ENCODE data around the gene PPP1R9A.

Gene PPP1R9A

GRCh38 chr7:95095259-95095965, 188.0 kb downstream of the PPP1R9A start:
- no peak for DNase-seq (ENCODE audit: low read depth in 4 of 4, low spot score in 1 of 4)

GRCh38 chr7:95095966-95096540, 188.7 kb downstream of the PPP1R9A start:
- DNase-seq (ENCODE audit: low read depth in 4 of 4, low spot score in 1 of 4), result no peak

GRCh38 chr7:95097291-95097690, 189.9 kb downstream of the PPP1R9A start:
- no peak for DNase-seq (ENCODE audit: low read depth in 4 of 4, low spot score in 1 of 4)

GRCh38 chr7:95097851-95098250, 190.5 kb downstream of the PPP1R9A start:
- DNase-seq (ENCODE audit: low read depth in 4 of 4, low spot score in 1 of 4), result no peak

GRCh38 chr7:95099106-95099505, 191.7 kb downstream of the PPP1R9A start:
- DNase-seq (ENCODE audit: low read depth in 4 of 4, low spot score in 1 of 4), result no peak

- no peak for DNase-seq (ENCODE audit: low read depth in 4 of 4, low spot score in 1 of 4)
These were observed 194.0 kb downstream of the PPP1R9A start for GRCh38 chr7:95101422-95101821.

DNA sequence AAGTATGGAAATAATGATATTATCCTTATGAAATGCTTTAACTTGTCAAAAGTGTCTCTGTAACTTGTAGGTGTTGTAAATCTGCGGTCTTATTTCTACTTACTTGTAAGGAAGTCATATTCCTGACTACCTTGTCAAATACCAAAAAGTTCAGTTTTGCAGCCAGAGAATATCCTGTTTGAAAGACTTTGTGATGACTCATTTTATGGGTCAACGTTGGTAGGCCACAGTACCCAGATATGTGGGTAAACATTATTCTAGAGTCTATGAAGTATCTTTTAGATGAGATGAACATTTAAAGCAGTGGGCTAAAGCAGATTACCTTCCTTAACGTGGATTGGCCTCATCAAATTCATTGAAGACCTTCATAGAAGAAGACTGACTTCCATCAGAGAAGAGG, 195.3 kb downstream of the PPP1R9A start:
- DNase-seq (ENCODE audit: low read depth in 4 of 4, low spot score in 1 of 4), result no peak

- no peak for DNase-seq (ENCODE audit: low read depth in 4 of 4, low spot score in 1 of 4)
These were observed 197.3 kb downstream of the PPP1R9A start for GRCh38 chr7:95104739-95105138.

DNA sequence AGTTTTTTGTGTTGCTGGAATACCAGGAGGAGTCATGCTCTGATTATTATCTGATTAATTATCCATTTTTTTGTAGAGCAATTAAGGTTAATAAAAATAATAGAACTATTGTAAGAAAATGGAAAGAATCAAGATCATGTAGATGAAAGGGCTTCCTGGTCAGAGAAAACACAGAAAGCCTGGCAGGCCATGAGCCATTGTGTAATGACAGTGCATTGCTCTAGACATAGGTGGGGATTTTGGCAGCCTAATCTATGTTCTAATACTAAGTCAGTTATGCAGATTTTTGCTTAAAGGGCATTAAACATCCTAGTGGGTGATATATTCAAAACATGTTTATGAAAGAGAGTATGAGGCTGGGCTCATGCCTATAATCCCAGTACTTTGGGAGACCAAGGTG, 198.2 kb downstream of the PPP1R9A start:
- no peak for DNase-seq (ENCODE audit: low read depth in 4 of 4, low spot score in 1 of 4)

DNA sequence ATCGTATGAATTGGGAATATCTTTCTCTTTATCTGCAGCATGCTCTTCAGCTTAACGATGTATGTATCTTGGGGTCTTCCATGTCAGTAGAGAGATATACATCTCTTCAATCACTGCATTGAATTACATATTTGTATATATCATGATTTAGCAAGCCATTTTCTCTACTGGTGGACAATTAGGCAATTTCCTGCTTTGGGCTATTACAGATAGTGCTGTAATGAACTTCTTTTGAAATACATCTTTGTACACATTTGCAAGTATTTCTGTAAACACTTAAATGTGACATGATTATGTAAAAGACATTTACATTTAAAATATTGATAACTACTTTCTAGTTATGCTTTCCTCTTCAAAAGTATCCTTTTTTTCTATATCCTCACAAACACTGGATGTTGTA, 199.0 kb downstream of the PPP1R9A start:
- no peak for DNase-seq (ENCODE audit: low read depth in 4 of 4, low spot score in 1 of 4)

- DNase-seq (ENCODE audit: low read depth in 4 of 4, low spot score in 1 of 4), result no peak
These were observed 203.3 kb downstream of the PPP1R9A start for GRCh38 chr7:95110707-95111106.

- DNase-seq (ENCODE audit: low read depth in 4 of 4, low spot score in 1 of 4), result no peak
These were observed 206.2 kb downstream of the PPP1R9A start for GRCh38 chr7:95113590-95113989.

GRCh38 chr7:95126053-95126709, 218.8 kb downstream of the PPP1R9A start:
- DNase-seq (ENCODE audit: low read depth in 4 of 4, low spot score in 1 of 4), result no peak

DNA sequence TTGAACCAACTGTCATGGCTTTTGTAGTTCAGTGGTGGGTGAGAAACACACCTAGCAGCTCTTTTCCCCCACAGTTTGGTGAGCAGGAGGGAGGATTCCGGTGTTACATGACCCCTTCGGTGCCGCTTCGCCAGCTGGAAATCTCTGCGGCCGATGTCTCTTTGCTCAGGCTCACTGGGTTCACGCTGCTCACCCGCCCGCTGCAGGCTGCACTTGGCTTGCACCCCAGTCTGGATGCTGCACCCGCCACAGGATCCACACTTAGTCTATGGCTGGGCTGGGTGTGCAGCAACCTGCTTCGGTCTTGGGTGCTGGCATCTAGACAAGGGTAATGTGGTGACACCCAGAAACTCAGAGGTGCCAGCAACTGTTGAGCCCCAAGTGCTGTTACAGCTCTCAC, 225.1 kb downstream of the PPP1R9A start:
- DNase-seq (ENCODE audit: low read depth in 4 of 4, low spot score in 1 of 4), result no peak

DNA sequence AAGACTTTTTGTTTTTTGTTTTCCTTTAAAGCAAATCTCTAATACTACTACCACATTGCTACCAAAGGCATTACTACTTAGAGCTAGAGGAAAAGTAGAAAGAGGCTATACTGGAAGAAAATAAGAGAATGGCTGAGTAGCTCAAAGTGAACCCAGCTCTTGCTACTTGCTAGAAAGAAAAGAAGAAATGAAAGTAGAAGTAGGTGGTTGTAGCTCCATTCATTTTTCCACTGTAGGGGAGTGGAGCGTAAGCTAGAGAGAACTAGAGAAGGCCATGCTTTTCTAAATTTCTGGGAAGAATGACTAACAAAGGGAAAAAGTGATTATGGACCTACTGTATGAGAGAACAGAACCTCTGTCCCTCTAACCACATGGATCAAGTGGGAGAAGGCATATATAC, 232.5 kb downstream of the PPP1R9A start:
- no peak for DNase-seq (ENCODE audit: low read depth in 4 of 4, low spot score in 1 of 4)

DNA sequence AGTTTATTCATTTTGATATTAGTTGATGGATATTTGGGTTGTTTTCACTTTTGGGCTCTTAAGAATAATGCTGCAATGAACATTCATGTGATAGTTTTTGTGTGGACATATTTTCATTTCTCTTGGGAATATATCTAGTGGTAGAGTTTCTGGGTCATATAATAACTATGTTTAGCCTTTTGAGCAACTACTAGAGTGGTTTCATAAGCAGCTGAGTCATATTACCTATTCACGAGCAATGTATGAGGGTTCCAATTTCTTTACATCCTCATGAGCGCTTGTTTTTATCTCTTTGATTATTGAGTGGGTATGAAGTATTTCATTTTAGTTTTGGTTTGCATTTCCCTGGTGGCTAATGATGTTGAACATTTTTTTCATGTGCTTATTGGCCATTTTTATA, 234.4 kb downstream of the PPP1R9A start:
- DNase-seq (ENCODE audit: low read depth in 4 of 4, low spot score in 1 of 4), result no peak

DNA sequence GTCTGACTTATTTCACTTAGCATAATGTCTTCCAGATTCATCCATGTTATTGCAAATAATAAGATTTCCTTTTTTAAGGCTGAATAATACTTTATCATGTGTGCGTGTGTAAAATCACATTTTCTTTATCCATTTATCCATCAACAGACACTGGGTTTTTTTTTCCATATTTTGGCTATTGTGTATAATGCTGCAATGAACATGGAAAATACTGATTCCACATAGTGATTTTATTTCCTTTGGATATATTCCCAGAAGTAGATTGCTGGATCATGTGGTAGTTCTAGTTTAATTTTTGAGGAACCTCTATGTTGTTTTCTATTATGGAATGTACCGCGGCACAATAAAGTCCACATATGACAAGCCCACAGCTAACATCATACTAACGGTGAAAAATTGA, 236.9 kb downstream of the PPP1R9A start:
- DNase-seq (ENCODE audit: low read depth in 4 of 4, low spot score in 1 of 4), result no peak

GRCh38 chr7:95155965-95156364, 248.6 kb downstream of the PPP1R9A start:
- no peak for DNase-seq (ENCODE audit: low read depth in 4 of 4, low spot score in 1 of 4)

GRCh38 chr7:95157381-95157780, 250.0 kb downstream of the PPP1R9A start:
- no peak for DNase-seq (ENCODE audit: low read depth in 4 of 4, low spot score in 1 of 4)

- DNase-seq (ENCODE audit: low read depth in 4 of 4, low spot score in 1 of 4), result no peak
These were observed 262.3 kb downstream of the PPP1R9A start for GRCh38 chr7:95169678-95170077.

DNA sequence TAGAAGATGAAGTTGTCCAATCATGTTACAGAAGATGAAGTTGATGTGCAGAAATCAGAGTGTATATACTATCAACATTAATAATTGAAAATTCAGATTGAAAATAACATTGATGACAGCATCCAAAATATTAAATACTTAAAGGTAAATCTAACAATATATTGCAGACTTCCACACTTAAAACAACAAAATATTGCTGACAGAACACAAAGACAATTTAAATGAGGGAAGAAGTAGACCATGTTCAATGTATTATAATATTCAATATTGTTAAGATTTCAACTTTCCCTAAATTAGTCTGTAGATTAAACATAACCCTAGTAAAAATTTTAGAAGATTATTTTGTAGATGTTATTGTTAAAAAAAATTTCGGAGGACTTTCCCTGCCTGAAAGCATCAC, 265.0 kb downstream of the PPP1R9A start:
- DNase-seq (ENCODE audit: low read depth in 4 of 4, low spot score in 1 of 4), result no peak

- DNase-seq (ENCODE audit: low read depth in 4 of 4, low spot score in 1 of 4), result no peak
These were observed 283.1 kb downstream of the PPP1R9A start for GRCh38 chr7:95190515-95190914.

- no peak for DNase-seq (ENCODE audit: low read depth in 4 of 4, low spot score in 1 of 4)
These were observed 284.4 kb downstream of the PPP1R9A start for GRCh38 chr7:95191795-95192194.

Data from stimulated activated CD4-positive, alpha-beta T cell treated with anti-CD3 and anti-CD28 coated beads, Interleukin-1b, Interleukin-23, amount 100 ng/mL, for 24 hours (primary cell).